HCT116 (cell line): ENCODE data around the gene SLC25A20. TPM values are rescaled to one million over a fixed set of nuclear protein-coding genes. Genes with fewer than 3 reads are reported as not detected.

Experiments used
- ATAC-seq: fragments of 200-7000 bp; cut with Tn5 transposase; 2 replicates; pipeline ENCODE4 v1.9.1; 2020; ENCODE audit warnings: mild to moderate bottlenecking, moderate library complexity
- BruUV-seq: library from RNA; stranded (reverse); fragments of 400-500 nt; replicated peaks from 2 replicates; lab custom pipeline; 2021; lab: Mats Ljungman, UMichigan
- CTCF ChIA-PET: fragments of 300-600 bp; sonication (Branson Sonifier 250); formaldehyde crosslinking; loops from one replicate; lab custom pipeline; 2021; ENCODE audit warnings: antibody characterized with exemption; lab: Charles Lee
- POLR2A ChIA-PET: fragments of 300-600, 350-600 bp; sonication (Branson Sonifier 250); formaldehyde crosslinking; loops from one replicate; lab custom pipeline; 2021; ENCODE audit warnings: antibody characterized with exemption; lab: Charles Lee
- RAD21 ChIA-PET, 2 experiments: fragments of 300-600 bp; sonication (Branson Sonifier 250); formaldehyde crosslinking; loops; one replicate each; lab custom pipeline; 2023; ENCODE audit warnings: low total read pairs in 2 of 2; ENCODE audit not compliant: uncharacterized antibody in 2 of 2, unreplicated experiment in 2 of 2, low non-redundant PET in 1 of 2; lab: Charles Lee
- DNase-seq: peaks from one replicate; pipeline ENCODE4 v3.0.0-alpha.2; 2010; ENCODE audit warnings: low read depth, low spot score
- H2AFZ ChIP-seq: fragments of 200-600 bp; shearing (Covaris generic), sonication (generic); 2 replicates; pipeline ENCODE4 v1.6.1; 2017; ENCODE audit warnings: low read depth, mixed run types, mixed read lengths, antibody characterized with exemption, low read length; ENCODE audit not compliant: poor library complexity, severe bottlenecking
- H3K27ac ChIP-seq: 2 replicates; pipeline ENCODE4 v1.5.1; 2012; ENCODE audit warnings: low read depth, low read length
- H3K27me3 ChIP-seq: fragments of 200-600 bp; sonication (generic); 2 replicates; pipeline ENCODE4 v1.6.1; 2016; ENCODE audit warnings: mixed run types, low read length, mixed read lengths; ENCODE audit not compliant: insufficient read depth
- H3K36me3 ChIP-seq, 2 experiments: fragments of 200-500 bp in 1 of 2; fragments of 200-600 bp in 1 of 2; sonication (Bioruptor generic) in 1 of 2; sonication (generic) in 1 of 2; 2 replicates each; pipeline versions ENCODE4 v1.5.1 to v1.6.1; 2014 to 2016; ENCODE audit warnings: low read length in 2 of 2, inconsistent platforms in 1 of 2, mixed read lengths in 1 of 2, mixed run types in 1 of 2; ENCODE audit not compliant: insufficient read depth in 2 of 2, control insufficient read depth in 1 of 2
- H3K4me1 ChIP-seq, 2 experiments: fragments of 200-600 bp in 1 of 2; sonication (generic) in 1 of 2; 2 replicates each; pipeline versions ENCODE4 v1.5.1 to v1.6.1; 2012 to 2017; ENCODE audit warnings: low read length in 2 of 2, inconsistent platforms in 1 of 2, mild to moderate bottlenecking in 1 of 2, mixed read lengths in 1 of 2, mixed run types in 1 of 2, moderate library complexity in 1 of 2; ENCODE audit not compliant: insufficient read depth in 2 of 2, control insufficient read depth in 1 of 2
- H3K4me2 ChIP-seq: fragments of 200-600 bp; sonication (generic); 2 replicates; pipeline ENCODE4 v1.6.1; 2017; ENCODE audit warnings: mixed run types, low read length, mixed read lengths
- H3K4me3 ChIP-seq, 2 experiments: fragments of 200-600 bp in 1 of 2; sonication (generic) in 1 of 2; replicated peaks in 1 of 2; 2 replicates each; pipeline ENCODE4 v1.5.1; 2011 to 2016; ENCODE audit warnings: low read length in 2 of 2, control low read depth in 1 of 2, low read depth in 1 of 2, mild to moderate bottlenecking in 1 of 2, mixed read lengths in 1 of 2, mixed run types in 1 of 2
- H3K79me2 ChIP-seq: fragments of 200-600 bp; sonication (generic); 2 replicates; pipeline ENCODE4 v1.6.1; 2017; ENCODE audit warnings: mild to moderate bottlenecking, mixed run types, low read length, moderate library complexity, mixed read lengths; ENCODE audit not compliant: insufficient read depth
- H3K9ac ChIP-seq: fragments of 200-600 bp; sonication (generic); 2 replicates; pipeline ENCODE4 v1.6.1; 2016; ENCODE audit warnings: low read length, mixed read lengths
- H3K9me2 ChIP-seq: fragments of 200-600 bp; sonication (generic), shearing (Covaris generic); 2 replicates; pipeline ENCODE4 v1.6.1; 2017; ENCODE audit warnings: mixed run types, mild to moderate bottlenecking, moderate library complexity; ENCODE audit not compliant: insufficient read depth
- H3K9me3 ChIP-seq, 2 experiments: fragments of 200-500 bp in 1 of 2; fragments of 200-600 bp in 1 of 2; sonication (Bioruptor generic) in 1 of 2; sonication (generic) in 1 of 2; 2 replicates each; pipeline ENCODE4 v1.6.1; 2014 to 2017; ENCODE audit warnings: low read length in 2 of 2, mixed read lengths in 2 of 2, inconsistent platforms in 1 of 2, low read depth in 1 of 2, mild to moderate bottlenecking in 1 of 2, mixed run types in 1 of 2, moderate library complexity in 1 of 2; ENCODE audit not compliant: control insufficient read depth in 1 of 2, insufficient read depth in 1 of 2
- H4K20me1 ChIP-seq: fragments of 200-600 bp; sonication (generic), shearing (Covaris generic); 2 replicates; pipeline ENCODE4 v1.6.1; 2017; ENCODE audit warnings: mixed run types, mild to moderate bottlenecking, moderate library complexity; ENCODE audit not compliant: insufficient read depth
- CBX3 ChIP-seq: IDR thresholded peaks from 2 replicates; pipeline ENCODE4 v1.6.1; 2012; ENCODE audit warnings: low read depth
- CEBPB ChIP-seq: IDR thresholded peaks from 2 replicates; pipeline ENCODE4 v1.6.1; 2012; ENCODE audit warnings: low read depth
- EGR1 ChIP-seq: IDR thresholded peaks from 2 replicates; pipeline ENCODE4 v1.6.1; 2012; ENCODE audit warnings: low read depth
- ELF1 ChIP-seq: IDR thresholded peaks from 2 replicates; pipeline ENCODE4 v1.6.1; 2012; ENCODE audit warnings: low read depth, borderline replicate concordance
- EZH2 ChIP-seq: fragments of 200-600 bp; sonication (generic); IDR thresholded peaks from 2 replicates; pipeline ENCODE4 v1.6.1; 2017; ENCODE audit warnings: antibody characterized with exemption, mixed run types
- EZH2phosphoT487 ChIP-seq: fragments of 200-600 bp; IDR thresholded peaks from 2 replicates; pipeline ENCODE4 v1.6.1; 2018; ENCODE audit warnings: antibody characterized with exemption, borderline replicate concordance
- FOSL1 ChIP-seq: IDR thresholded peaks from 2 replicates; pipeline ENCODE4 v1.6.1; 2012; ENCODE audit warnings: low read depth
- POLR2AphosphoS5 ChIP-seq: IDR thresholded peaks from 2 replicates; pipeline ENCODE4 v1.6.1; 2011; ENCODE audit warnings: mild to moderate bottlenecking, low read depth, low read length, moderate library complexity
- SP1 ChIP-seq: IDR thresholded peaks from 2 replicates; pipeline ENCODE4 v1.6.1; 2012; ENCODE audit warnings: low read depth
- TCF7L2 ChIP-seq: IDR thresholded peaks from 2 replicates; pipeline ENCODE4 v1.7.0; 2011; ENCODE audit warnings: borderline replicate concordance, inconsistent platforms; ENCODE audit not compliant: insufficient read depth, insufficient read length; ENCODE audit errors: extremely low read depth
- YY1 ChIP-seq: IDR thresholded peaks from 2 replicates; pipeline ENCODE4 v1.6.1; 2011; ENCODE audit warnings: low read length, low read depth, moderate library complexity, mild to moderate bottlenecking; ENCODE audit not compliant: insufficient replicate concordance; ENCODE audit errors: extremely low read depth
- ZFX ChIP-seq: fragments of 450-650 bp; IDR thresholded peaks from 2 replicates; pipeline ENCODE4 v1.6.1; 2017
- intact Hi-C: fragments of 100-400 bp; cut with micrococcal nuclease; formaldehyde crosslinking; loops from 2 replicates; pipeline ENCODE4 v1.10.0; 2022
- total RNA-seq: library from RNA; stranded (reverse); gene quantifications from one replicate; pipeline ENCODE4 v1.2.1, GENCODE V29; 2021; ENCODE audit not compliant: unreplicated experiment
- TF ChIP-seq, protein P1 (sequence below): IDR thresholded peaks from 2 replicates; pipeline ENCODE4 v1.6.1; 2011; ENCODE audit warnings: mild to moderate bottlenecking, low read length, moderate library complexity; ENCODE audit not compliant: insufficient replicate concordance; ENCODE audit errors: extremely low read depth
- TF ChIP-seq, protein P2 (sequence below): IDR thresholded peaks from 2 replicates; pipeline ENCODE4 v1.6.1; 2012
- TF ChIP-seq, protein P3 (sequence below): IDR thresholded peaks from 2 replicates; pipeline ENCODE4 v1.6.1; 2012; ENCODE audit warnings: low read depth

SLC25A20 gene
- total RNA-seq, 1 experiment from 2014 or later: 8.7 TPM

DNA sequence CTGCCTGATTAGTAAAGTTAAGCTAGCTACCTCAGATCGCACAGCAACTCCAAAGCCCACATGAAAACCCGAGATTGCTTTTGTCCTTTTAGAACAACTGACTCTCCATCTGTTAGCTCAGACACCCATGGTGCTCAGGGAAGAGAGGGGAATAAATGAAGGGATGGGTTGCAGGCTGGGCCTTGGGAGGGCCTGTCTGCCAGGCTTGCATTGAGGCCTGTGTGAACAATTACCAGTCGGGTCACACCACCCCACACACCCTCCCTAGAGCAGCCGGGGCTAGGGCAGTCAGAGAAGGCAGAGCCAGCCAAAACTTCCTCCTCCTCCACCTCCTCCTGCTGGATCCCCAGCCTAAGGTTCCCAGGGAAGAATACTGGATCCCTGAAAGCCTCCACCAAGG lies 42.2 kb downstream of the SLC25A20 start (continued):
- TF ChIP-seq, protein P1, sequence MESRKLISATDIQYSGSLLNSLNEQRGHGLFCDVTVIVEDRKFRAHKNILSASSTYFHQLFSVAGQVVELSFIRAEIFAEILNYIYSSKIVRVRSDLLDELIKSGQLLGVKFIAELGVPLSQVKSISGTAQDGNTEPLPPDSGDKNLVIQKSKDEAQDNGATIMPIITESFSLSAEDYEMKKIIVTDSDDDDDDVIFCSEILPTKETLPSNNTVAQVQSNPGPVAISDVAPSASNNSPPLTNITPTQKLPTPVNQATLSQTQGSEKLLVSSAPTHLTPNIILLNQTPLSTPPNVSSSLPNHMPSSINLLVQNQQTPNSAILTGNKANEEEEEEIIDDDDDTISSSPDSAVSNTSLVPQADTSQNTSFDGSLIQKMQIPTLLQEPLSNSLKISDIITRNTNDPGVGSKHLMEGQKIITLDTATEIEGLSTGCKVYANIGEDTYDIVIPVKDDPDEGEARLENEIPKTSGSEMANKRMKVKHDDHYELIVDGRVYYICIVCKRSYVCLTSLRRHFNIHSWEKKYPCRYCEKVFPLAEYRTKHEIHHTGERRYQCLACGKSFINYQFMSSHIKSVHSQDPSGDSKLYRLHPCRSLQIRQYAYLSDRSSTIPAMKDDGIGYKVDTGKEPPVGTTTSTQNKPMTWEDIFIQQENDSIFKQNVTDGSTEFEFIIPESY: no peak
- TF ChIP-seq SP1: no peak
- no peak for TF ChIP-seq YY1

DNA sequence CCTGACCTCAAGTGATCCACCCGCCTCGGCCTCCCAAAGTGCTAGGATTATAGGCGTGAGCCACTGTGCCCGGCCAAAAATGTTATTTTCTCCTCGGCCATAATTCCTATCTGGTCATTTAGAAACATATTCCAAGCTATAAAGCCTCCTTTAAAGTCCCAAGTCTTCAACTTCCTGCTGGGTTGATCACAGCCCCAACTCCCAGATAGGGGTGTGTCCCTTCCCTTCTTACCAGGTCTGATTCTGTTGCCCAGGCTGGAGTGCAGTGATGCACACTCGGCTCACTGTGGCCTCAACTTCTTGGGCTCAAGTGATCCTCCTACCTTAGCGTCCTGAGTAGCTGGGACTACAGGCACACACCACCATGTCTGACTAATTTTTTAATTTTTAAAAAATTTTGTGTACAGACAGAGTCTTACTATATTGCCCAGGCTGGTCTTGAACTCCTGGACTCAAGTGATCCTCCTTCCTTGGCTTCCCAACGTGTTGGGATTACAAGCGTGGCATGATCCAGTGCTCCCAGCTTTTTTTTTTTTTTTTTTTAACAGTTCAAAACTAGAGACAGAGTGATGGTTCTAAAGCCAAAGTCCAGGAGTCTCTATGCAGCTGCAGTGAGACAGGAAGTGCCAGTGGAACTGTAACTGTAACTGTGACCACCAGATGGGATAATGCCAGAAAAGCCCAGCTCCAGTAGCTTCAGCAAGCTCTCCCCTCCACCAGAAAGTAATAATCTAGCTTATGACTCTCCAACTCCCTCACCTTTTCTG lies 42.8 kb downstream of the SLC25A20 start:
- H3K27ac ChIP-seq: no peak overlapping the region
- H3K9ac ChIP-seq: no peak overlapping the region
- H2AFZ ChIP-seq: no peak overlapping the region
- no peaks in the 10 kb centered on the region for H3K9me3 ChIP-seq
- no peaks in the 10 kb centered on the region for H3K79me2 ChIP-seq
- H3K9me2 ChIP-seq: no peaks in the 10 kb centered on the region
- CTCF ChIA-PET: interaction anchor here (1.1 kb wide), 1 partner anchor 8 kb away, joined by 3 read pairs; the partner anchor contains the start of gene PRKAR2A
- RAD21 ChIA-PET: no interaction called here
- no peak overlapping the region for H3K4me3 ChIP-seq
- TF ChIP-seq ELF1 (no peak), FOSL1 (no peak), POLR2AphosphoS5 (no peak), TCF7L2 (no peak), EZH2 (no peak), EGR1 (no peak), ZFX (no peak), CBX3 (no peak), EZH2phosphoT487 (no peak), CEBPB (no peak)
- TF ChIP-seq, protein P2, sequence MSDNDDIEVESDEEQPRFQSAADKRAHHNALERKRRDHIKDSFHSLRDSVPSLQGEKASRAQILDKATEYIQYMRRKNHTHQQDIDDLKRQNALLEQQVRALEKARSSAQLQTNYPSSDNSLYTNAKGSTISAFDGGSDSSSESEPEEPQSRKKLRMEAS: no peak
- TF ChIP-seq, protein P3, sequence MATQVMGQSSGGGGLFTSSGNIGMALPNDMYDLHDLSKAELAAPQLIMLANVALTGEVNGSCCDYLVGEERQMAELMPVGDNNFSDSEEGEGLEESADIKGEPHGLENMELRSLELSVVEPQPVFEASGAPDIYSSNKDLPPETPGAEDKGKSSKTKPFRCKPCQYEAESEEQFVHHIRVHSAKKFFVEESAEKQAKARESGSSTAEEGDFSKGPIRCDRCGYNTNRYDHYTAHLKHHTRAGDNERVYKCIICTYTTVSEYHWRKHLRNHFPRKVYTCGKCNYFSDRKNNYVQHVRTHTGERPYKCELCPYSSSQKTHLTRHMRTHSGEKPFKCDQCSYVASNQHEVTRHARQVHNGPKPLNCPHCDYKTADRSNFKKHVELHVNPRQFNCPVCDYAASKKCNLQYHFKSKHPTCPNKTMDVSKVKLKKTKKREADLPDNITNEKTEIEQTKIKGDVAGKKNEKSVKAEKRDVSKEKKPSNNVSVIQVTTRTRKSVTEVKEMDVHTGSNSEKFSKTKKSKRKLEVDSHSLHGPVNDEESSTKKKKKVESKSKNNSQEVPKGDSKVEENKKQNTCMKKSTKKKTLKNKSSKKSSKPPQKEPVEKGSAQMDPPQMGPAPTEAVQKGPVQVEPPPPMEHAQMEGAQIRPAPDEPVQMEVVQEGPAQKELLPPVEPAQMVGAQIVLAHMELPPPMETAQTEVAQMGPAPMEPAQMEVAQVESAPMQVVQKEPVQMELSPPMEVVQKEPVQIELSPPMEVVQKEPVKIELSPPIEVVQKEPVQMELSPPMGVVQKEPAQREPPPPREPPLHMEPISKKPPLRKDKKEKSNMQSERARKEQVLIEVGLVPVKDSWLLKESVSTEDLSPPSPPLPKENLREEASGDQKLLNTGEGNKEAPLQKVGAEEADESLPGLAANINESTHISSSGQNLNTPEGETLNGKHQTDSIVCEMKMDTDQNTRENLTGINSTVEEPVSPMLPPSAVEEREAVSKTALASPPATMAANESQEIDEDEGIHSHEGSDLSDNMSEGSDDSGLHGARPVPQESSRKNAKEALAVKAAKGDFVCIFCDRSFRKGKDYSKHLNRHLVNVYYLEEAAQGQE: no peak
- TF ChIP-seq, protein P1: no peak
- no peaks in the 10 kb centered on the region for H3K4me1 ChIP-seq
- no peak for ATAC-seq
- no peak for DNase-seq
- POLR2A ChIA-PET: interaction anchor here (0.6 kb wide), 1 partner anchor 8 kb away, joined by 3 read pairs; the partner anchor contains the start of gene PRKAR2A
- H3K4me2 ChIP-seq: no peak overlapping the region
- intact Hi-C loops: no loop called here
- H3K27me3 ChIP-seq: no peaks in the 10 kb centered on the region
- H4K20me1 ChIP-seq: no peaks in the 10 kb centered on the region
- no TSS peak for BruUV-seq
- H3K36me3 ChIP-seq: no peaks in the 10 kb centered on the region
